GM18870 (cell line): ENCODE measurements around the gene TRIM39.
"Not testable (repeated sequence)": the region's sequence is repeated elsewhere in the genome, so short reads cannot be mapped to it uniquely, and the experiment has no call there.

Experiments
- ATAC-seq: cut with Tn5 transposase; IDR thresholded peaks from one replicate; pipeline ENCODE4 v1.9.1; 2021; ENCODE audit warnings: moderate library complexity; ENCODE audit not compliant: unreplicated experiment

Gene TRIM39

DNA sequence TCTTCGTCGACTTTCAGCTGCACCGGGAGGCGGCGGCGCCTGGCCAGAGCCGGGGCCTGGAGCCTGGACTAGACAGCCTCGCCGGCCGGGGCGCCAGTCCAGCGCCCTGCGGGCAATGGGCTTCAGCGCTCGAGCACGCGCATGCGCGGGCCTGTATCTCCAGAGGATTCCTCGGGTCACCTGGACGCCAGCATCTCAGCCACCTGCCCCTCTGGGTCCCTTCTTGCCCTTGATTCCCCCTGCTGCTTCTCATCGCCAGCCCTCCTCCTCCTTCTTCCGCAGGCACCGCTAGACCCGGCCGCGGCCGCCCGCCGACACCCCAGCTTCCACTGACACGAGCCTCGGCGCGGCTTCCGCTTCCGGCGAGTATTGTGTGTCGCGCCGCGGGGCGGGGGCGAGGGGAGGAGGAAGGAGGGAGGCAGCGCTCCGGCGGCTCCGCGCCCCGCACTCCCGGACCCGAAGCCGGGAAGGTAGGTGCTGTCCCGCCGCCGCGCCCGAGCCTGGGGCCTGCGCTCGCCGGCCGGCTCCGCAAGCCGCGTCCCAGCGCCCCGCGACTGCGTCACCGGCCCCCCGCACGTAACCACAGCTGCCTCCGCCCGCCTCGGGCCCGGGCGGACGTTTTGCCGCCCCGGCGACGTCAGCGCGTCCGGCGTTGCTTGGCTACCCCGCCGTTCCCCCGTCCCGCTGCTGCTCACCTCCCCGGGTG, at the start of gene TRIM39:
TRIM39 (plus strand) TSS at position 402 of the 706 bp plus-strand sequence. CDS start 2,391 bp downstream, outside the sequence.
- peak; percentile 44 for ATAC-seq

DNA sequence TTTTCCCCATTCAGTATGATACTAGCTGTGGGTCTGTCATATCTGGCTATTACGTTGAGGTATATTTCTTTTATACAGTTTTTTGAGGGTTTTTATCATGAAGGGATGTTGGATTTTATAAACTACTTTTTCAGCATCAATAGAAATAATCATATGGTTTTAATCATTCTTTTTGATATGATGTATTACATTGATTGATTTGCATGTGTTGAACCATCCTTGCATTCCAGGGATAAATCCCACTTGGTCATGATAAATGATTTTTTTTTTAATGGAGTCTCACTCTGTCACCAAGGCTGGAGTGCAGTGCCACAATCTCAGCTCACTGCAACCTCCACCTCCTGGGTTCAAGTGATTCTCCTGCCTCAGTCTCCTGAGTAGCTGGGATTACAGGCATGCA, 45.7 kb upstream of the TRIM39 start:
- not testable (repeated sequence) for ATAC-seq

DNA sequence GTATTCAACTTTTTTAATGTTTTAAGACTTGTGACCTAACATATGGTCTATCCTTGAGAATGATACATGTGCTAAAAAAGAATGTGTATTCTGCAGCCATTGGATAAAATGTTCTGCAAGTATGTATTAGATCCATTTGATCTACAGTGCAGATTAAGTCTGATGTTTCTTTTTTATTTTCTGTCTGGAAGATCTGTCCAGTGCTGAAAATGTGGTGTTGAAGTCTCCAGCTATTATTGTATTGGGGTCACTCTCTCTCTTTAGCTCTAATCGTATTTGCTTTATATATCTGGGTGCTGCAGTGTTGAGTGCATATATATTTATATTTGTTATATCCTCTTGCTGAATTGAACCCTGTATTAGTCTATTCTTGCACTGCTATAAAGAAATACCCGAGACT, 44.2 kb upstream of the TRIM39 start:
- ATAC-seq = no peak

DNA sequence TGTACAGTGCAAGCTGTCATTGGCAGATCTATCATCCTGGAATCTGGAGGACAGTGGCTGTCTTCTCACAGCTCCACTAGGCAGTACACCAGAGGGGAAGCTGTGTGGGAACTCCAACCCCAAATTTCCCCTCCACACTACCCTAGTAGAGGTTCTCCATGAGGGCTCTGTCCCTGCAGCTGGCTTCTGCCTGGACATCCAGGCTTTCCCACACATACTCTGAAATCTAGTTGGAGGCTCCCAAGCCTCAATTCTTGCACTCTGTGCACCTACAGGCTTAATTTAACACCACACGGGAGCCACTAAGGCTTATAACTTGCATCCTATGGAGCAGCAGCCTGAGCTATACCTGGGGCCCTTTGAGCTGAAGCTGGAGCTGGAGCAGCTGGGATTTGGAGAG, 43.0 kb upstream of the TRIM39 start:
- no peak for ATAC-seq

DNA sequence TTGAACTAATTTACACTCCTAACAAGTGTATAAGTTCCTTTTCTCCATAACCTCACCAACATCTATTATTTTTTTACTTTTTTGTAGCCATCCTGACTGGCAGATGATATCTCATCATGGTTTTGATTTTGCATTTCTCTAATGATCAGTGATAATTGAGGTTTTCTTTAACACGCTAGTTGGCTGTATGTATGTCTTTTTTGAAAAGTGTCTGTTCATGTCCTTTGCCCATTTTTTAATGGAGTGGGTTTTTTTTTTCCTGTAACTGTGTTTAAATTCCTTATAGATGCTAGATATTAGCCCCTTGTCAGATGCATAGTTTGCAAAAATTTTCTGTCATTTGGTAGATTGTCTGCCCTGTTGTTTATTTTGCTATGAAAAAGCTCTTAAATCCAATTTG, 39.6 kb upstream of the TRIM39 start:
- ATAC-seq = no peak

DNA sequence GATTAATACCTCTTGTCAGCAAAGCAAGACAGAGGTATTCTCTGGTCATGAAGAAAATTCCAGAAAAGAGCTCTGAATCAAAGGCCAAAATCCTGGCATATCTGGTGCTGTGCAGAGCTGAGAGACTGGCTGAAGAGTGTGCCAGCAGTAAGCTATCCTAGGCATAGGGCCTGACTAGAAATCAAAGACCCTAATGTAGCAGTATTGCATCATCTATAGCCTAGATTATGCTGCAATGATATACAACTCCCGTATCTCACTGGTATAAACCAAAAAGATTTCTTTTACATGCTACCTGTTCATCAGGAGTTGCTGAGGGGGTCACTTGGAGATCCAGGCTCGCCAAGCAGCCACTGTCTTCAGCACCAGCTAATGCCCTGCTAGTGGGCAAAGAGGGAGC, 30.9 kb upstream of the TRIM39 start:
- no peak for ATAC-seq

DNA sequence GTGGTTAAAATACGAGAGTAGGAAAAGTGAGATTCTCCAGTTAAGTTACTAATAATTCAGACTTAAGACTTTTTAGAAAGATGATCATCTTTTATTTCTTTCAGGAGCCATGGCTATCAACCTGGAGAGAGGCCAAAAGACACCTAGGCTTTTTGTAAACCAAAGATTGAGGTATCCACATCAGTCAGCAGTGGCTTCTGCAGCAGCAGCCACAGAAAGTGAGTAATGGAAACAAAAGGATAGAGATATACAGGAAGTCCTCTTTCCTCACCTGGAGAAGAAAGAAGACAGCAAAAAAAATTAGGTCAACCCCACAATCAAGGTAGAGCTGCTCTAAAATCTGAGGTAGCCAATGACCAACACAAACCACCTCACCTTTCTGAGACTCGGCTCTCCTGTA, 22.7 kb upstream of the TRIM39 start:
- ATAC-seq = no peak

DNA sequence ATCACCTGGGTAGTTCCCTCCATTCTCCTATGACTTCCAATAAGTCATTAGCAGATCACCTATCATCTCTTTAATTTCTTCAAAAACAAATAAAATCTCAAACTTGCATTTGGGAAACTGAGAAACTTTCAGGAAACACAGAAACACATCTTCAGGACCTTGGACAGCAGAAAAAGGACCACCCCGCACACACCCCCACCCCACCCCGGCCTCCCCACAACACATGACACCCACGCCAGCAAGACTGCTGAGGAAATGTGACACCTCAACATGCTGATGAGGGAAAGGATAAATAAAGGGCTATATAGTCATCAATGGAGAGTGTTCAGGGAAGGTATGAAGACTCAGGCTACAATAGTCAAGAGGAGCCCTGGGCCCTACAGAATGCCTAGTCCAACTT, 15.6 kb upstream of the TRIM39 start:
- no peak for ATAC-seq

DNA sequence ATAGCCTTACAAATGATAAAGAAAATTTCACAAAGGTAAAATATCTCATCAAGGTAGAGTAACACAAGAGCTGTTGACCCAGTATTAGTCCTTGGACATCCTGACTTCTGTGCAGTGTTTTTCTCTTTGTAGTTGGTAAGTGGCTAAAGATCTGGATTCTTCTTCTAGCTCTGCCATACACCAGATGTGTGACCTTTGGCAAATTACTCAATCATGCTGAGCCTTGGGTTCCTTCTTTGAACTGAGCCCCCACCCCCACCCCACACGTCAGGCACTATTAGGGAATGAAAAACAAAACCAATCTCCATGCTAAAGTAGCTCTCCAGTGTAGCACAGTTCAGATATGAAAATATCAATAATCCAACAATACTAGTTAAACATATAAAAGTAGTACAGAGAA, 15.1 kb upstream of the TRIM39 start:
- ATAC-seq = no peak

DNA sequence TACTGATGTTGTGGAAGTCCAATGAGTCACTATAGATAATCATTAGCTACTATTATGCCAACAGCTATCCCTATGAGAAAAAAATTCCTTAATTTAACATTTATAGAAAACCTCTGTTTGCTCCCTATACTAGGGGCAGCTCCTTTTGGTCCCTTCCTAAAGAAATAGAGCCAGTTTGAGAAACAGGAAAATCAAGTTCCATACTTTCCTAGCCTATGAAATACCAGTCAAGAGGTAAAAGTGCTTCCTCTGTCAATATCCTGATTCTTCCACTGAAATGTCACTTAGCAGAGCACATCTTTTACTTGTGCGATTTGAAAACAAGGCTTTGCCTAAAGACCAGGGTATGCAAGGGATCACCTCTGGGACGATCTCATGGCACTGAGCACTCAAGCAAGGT, 14.5 kb upstream of the TRIM39 start:
- ATAC-seq = no peak

DNA sequence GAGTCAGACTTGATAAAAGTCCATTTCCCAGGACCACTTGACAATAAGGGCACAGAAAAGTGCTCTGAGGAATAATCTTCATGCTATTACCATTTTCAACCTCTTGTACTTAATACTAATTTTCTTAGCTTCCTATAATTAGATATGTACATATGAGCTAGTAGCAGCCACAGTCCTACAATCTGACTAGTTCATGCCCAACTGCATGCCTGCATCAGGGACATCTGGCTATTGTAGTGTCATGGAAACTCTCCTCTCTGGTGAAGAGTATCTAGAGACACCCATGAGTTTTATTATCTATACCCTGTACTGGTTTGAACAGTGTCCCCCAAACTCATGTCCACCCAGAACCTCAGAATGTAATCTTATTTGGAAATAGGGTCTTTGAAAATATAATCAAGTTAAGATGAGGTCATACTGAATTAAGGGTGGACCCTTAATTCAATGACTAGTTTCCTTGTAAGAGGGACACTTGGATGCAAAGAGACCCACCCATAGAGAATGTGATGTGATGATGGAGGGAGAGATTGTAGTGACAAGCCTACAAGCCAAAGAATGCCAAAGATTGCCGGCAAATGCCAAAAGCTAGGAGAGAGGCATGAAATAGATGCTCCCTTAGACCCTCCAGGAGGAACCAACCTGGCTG, 13.9 kb upstream of the TRIM39 start:
- no peak for ATAC-seq

DNA sequence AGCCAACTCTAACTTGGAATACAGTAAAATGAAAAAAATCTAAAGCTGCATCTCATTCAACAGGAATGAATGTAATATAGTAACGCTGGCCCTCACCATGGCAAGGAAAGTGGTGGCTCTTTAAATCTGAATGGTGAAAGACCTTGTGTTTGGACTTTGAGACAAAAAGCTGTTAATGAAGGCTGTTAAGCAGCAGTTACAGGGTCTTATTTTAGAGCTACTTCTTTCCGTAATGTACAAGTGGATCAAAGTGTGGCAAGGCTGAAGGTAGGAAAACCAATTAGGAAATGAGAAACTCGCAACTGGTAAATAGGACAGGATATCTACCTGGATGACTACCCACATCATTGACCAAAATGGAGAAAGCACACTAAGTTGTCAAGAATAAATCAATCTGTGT, 11.6 kb upstream of the TRIM39 start:
- ATAC-seq = no peak

DNA sequence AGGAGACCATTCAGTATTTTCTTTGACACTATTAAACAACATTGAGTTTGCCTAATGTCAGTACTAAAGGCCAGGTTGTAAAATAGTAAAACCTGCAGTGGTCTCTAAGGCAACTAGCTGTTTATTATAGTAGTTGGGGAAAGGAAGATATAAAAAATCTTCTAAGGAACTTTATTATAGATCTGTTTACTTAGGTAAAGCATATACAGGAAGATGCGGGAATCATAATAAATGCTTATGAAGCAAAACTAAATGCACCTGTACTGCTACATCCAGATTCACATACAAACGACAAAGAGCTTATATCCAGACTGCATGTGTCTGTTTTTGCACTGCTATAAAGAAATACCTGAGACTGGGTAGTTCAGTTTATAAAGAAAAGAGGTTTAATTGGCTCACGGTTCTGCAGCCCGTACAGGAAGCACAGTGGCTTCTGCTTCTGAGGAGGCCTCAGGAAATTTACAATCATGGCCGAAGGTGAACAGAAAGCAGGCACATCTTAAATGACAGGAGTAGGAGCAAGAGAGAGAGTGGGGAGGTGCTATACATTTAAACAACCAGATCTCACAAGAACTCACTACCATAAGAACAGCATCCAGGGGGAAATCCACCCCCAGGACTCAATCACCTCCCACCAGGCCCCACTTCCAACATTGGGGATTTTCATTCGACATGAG, 8.7 kb upstream of the TRIM39 start:
- no peak for ATAC-seq

DNA sequence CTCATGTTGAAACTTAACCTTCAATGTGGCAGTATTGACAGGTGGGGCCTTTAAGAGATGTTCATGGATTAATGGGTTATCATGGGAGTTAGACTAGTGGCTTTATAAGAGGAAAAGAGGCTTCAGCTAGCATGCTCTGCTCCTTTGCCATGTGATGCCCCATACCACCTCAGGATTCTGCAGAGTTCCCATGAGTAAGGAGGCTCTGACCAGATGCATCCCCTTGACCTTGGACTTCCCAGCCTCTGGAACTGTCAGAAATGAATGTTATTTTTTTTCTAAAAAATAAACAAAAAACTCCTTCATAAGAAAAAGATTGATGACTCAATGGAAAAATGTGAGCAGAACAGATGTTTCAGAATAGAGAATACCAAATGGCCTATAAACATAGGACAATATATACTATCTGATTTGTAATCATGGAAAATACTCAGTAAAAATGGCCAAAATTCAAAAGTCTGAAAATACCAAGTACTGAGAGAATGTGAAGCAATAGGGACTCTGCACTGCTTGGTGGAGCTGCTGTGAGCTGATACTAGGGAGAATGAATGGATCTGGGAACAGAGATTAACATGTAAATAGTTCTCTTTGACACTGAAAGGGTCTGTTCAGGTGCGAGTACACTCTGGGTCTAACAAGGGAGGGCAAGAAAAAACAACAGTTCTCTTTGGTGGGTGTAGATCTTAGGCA, 7.4 kb upstream of the TRIM39 start:
- ATAC-seq = no peak

DNA sequence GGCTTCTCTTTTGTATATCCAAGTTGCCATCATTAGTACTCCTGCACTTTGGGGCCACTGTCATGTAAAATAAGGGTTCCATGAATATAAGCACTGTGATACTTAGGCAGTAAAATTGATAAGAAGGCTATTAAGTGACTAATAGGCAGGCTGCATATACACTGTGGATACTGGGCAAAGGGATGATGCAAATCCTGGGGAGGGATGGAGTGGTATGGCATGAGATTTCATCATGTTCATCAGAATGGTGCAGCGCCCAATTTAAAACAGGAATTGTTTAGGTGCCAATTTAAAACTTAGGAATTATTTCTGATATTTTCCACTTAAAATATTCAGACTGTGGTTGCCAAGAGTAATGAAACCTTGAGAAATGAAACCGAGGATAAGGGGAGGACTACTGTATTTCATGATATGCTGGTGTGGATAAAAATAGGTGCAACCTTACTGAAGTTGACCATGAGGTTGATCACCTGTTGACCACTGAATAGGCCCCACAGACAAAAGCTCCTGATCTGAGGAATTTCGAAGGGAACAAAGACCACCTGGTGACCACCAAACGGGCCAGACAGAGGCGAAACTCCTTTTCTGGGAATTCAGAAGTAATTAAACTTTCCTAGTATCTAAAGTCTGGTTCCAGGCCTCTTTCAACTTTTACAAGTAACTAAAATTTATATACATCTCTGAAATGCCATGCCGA, 4.9 kb upstream of the TRIM39 start:
- ATAC-seq = no peak

DNA sequence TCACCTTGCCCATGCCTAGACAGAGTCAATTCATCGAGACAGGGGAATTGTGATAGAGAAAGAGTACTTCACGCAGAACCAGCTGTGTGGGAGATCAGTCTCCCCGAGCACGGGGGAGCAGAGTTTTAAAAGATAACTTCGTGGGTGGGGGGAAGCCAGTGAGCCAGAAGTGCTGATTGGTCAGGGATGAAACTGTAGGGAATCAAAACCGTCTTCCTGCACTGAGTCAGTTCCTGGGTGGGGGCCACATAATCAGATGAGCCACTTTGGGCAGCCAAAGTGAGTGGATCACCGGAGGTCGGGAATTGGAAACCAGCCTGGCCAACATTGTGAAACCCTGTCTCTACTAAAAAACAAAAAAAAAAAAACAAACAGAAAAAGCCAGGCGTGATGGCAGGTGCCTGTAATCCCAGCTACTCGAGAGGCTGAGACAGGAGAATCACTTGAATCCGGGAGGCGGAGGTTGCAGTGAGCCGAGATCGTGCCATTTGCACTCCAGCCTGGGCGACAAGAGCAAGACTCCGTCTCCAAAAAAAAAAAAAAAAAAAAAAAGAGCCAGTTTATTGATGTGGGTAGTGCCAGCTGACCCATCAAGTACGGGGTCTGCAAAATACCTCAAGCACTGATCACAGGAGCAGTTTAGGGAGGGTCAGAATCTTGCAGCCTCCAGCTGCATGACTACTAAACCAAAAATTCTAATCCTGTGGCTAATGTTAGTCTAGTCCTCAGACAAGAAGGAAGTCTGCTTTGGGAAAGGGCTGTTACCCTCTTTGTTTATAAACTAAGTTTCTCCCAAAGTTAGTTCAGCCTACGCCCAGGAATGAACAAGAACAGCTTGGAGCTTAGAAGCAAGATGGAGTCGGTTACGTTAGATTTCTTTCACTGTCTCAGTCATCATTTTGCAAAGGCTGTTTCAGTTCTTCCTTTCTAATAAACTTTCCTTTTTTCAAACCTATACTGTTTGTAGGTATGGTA, 3.9 kb upstream of the TRIM39 start:
- no peak for ATAC-seq

DNA sequence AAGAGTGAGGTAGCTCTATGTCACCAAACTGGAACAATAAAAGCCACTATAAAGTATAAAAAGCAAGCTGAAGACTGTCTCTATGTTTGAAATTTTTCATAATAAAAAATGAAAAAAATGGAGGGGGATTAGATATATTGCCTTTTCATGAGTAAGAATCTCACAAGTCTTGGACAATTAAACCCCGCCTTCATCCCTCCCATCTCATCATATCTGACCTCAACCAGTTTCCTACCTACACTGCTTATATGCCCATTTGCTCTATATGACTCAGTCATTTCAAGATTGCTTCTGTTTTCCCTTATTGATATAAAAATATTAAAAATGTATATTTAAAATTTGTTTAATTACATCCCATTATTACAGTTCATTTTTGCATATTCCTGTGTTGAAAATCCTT, 2.9 kb upstream of the TRIM39 start:
- ATAC-seq = no peak

DNA sequence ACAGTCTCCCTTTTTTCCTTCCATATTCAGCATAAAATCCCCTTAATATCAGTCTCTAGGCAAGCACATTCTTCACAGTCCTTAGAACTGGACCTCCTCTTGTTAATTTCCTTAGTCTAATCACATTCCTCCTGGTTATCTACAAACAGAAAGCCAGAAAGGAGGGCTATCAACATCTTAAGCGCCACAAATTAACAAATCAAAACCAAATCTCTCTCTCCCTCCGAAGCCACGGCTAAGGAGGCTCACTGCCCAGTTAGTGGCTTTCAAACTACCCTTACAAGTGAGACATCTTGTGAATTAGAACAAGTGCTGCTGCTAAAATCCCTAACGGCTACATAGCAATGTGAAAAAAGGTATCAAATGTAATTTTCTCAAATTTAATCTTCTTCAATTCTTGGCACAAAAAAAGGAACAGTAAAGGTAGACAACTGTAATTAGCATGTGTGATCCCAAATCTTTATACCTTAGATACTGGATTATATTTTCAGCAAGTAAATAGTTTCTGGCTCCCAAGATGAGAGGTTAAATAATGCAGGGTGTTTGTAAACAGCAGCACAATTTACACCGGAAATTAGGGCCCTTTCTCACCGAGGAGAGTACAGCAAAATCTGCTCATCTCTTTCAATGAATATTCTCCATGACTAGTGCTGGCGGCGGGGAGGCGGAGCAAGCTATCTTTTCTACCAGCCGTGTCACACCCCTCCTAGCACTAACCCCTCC, 1.4 kb upstream of the TRIM39 start:
- ATAC-seq = no peak

DNA sequence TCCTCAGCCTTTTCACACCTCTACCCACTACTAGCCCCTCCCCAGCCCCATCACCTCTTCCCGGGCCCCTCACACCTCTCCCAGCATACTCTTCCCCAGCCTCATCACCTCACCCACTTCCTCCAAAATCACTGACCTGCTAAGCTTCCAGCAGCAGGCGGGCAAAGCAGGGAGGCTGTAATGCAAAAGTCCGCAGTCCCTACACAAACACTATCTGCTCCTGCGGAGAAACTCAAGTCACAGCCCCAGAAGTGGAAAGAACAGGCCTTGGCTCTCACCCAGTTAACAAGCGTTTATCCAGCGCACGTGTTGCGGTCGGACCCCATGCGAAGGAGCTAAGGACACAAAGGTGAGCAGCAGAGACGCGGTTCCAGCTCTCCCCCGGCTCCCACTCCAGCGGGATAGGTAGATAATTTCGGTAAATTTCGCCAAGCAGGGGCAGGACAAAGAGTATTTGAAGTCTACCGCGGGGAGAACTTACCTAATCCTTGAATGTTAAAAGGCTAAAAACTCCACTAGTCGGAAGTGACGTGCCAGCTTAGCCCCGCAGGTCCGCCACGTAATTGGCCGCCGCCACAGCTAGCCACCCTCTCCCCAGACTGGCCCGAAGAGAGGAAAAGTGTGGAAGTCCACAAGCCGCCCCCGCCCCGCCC, 728 bp upstream of the TRIM39 start:
- ATAC-seq = peak; percentile 39
